ENCODE measurements around the gene RNF41.
"Not testable (repeated sequence)": the region's sequence is repeated elsewhere in the genome, so short reads cannot be mapped to it uniquely, and the experiment has no call there.

The RNF41 gene

DNA sequence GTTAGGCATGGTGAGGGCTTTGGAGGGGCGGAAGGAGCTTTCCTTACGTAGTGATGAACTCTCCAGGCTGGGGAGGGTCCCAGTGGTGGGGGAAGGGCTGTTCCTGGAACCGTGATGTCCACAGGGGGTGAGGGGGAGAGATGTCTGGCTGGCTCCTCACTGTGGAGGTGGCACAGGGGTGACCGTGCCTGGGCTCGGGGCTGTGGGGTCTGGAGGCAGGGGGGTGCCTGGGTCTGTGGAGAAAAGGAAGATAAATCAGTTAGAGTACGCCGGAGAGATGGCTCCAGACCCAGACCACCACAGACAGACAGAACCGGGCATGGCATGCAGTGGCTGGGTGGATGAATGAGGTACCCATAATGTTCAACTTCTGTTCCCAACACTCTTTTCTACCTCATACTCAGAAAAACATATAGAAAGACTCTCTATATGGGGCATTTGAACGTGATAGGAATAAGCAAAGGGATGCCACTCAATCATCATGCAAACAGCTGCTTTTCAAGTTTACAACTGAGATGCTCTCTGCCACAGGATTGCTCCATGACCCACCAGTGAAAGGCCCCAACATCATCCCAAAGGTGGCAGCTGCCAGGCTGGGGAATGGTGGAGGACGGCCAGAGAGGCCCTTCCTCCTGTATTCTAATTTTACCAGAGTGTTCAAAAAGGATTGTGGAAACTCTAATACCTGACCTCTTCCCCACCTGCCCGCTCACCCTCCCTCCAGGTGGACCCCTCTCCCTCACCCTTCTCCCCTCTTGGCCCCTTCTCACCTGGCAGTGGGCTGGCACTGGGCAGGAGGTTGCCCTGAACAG, 58.0 kb downstream of the RNF41 start:
- FAIRE-seq = no peak

DNA sequence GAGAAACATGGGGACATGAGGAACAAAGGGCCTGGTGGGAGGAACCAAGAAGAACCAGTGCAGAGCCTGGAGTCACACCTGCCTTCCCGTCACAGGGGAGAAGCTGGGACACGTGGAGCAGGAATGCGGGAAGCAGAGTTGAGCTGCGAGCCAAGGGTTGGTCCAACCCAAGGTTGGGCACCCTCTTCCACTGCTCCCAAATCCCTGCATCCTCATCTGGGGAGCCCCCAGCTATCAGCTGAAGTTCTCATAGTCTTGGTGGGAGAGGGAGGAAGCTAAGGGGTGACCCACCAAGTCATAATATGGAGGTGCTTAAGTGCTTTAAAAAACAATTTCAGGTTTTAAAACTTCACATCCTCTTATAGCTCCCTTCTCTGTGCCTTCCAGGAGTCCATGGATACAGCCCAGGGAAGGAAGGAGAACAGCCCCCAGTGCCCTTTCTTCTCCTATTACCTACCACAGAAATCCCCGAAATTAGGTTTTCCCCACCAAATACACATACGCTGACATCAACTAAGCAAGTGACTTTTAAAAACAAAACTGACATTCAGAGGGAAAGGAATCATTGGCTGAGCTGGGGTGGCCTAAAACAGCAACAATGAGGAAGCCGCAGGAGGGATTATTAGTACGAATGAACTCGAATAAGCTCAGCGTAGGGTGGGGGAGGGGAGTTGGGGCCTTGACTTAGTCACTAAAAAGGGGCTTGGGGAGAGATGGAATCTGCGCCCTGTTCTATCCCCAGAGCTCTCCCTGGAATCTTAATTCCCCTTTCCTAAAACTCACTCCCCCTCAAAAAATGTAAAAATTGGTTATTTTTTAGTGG, 59.0 kb downstream of the RNF41 start:
- FAIRE-seq = no peak

- FAIRE-seq = no peak
These were observed 59.9 kb downstream of the RNF41 start for GRCh38 chr12:56161690-56162351.

GRCh38 chr12:56160894-56161689, 60.6 kb downstream of the RNF41 start:
- FAIRE-seq = no peak

- FAIRE-seq = no peak
These were observed 61.4 kb downstream of the RNF41 start for GRCh38 chr12:56160193-56160763.

DNA sequence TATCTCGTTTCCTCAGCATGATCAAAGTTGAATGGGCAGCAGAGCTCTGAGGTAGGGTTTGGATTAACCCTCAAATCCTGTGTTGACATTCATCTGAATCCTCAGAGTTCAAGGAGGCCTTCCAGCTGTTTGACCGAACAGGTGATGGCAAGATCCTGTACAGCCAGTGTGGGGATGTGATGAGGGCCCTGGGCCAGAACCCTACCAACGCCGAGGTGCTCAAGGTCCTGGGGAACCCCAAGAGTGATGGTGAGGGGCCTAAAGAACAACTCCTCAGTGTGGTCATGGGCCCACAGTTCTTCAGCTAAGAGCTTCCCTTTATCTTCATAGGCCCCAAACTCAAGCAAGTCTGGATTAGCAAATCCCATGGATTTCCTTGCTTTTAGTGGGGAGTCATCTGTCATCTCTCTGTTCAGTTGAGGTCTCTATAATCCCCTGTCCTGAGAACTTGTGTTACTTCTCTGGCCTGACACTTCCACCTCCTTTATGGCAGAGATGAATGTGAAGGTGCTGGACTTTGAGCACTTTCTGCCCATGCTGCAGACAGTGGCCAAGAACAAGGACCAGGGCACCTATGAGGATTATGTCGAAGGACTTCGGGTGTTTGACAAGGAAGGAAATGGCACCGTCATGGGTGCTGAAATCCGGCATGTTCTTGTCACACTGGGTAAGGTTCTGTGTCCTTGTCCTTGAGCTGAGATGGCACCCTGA, 62.1 kb downstream of the RNF41 start:
- no peak for FAIRE-seq

DNA sequence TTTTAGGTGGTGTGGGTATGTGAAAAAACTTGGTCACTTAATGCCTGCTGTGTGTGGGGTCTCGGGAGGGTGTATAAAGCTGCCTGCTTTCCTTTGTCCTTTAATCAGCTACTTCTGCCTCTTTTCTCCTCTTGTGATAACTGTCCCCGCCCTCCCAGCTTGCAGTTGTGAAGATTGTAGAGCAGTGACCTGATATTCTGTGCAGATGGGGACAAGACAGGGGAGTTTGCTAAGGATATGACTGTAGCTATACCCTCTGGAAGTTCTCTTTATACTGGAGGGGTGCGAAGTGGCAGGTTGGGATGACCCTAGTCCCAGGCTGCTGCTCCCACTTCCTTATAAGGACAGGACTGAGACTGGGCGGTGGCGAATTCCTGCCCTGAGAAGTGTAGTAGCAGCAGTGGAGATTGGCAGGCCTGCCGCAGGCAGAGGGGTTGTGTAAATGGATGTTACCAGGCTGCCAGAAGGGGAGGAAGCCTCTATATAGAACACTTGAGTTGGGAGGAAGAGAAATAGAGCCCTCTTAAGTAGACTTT, 62.7 kb downstream of the RNF41 start:
- no peak for FAIRE-seq

GRCh38 chr12:56158029-56158925, 63.4 kb downstream of the RNF41 start, which contains the start of gene MYL6:
Gene MYL6, plus strand, starts transcription at chr12:56158359. Its CDS starts 43 bp downstream, at chr12:56158402.
- FAIRE-seq = no peak

GRCh38 chr12:56157201-56158028, 64.3 kb downstream of the RNF41 start:
- no peak for FAIRE-seq

DNA sequence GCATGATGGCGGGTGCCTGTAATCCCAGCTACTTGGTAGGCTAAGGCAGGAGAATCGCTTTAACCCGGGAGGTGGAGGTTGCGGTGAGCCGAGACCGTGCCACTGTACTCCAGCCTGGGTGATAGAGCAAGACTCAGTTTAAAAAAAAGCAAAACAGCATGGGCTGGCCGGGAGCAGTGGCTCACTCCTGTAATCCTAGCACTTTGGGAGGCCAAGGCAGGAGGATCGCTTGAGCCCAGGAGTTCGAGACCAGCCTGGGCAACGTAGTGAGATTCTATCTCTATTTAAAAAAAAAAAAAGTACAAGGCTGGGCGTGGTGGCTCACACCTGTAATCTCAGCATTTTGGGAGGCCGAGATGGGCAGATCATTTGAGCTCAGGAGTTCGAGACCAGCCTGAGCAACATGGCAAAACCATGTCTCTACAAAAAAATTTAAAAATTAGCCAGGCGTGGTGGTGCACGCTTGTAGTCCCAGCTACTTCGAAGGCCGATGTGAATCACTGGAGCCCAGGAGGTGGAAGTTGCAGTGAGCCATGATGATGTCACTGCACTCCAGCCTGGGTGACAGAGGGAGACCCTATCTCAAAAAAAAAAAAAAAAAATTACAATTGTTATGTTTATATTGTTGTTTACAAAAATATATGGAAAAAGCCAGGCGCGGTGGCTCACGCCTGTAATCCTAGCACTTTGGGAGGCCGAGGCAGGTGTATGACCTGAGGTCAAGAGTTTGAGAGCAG, 65.1 kb downstream of the RNF41 start:
- not testable (repeated sequence) for FAIRE-seq

GRCh38 chr12:56155256-56155845, 66.4 kb downstream of the RNF41 start:
- no peak for FAIRE-seq

DNA sequence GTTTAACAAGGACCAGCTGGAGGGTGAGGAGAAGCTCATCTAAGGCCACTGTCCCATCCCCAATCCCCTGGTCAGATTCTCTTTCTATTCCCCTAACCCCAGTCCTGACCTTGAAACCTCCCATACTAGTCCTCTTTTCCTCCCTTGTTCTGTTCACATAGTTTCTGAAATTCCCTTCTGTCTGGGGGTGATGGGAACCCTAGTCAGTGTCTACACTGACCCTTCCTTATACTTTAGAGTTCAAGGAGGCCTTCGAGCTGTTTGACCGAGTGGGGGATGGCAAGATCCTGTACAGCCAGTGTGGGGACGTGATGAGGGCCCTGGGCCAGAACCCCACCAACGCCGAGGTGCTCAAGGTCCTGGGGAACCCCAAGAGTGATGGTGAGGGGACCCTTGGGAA, 66.9 kb downstream of the RNF41 start:
- no peak for FAIRE-seq

- no peak for FAIRE-seq
These were observed 67.4 kb downstream of the RNF41 start for GRCh38 chr12:56154246-56154771.

DNA sequence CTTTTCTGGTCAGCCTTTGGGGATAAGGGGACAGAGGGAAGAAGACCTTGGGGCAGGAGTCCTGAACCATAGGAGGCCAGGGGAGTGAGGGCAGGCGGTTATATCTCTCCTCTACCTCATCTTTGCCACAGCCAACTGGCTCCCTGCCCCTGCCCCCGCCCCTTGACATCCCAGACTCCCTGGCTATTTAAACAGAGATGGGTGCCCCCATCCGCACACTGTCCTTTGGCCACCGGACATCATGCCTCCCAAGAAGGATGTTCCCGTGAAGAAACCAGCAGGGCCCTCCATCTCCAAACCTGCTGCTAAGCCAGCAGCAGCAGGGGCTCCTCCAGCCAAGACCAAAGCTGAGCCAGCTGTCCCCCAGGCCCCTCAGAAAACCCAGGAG, 68.0 kb downstream of the RNF41 start:
- FAIRE-seq = no peak

- FAIRE-seq = no peak
These were observed 68.7 kb downstream of the RNF41 start for GRCh38 chr12:56152756-56153677.
